Osteoblast (primary cell): ENCODE measurements around the gene DSE. TPM values are rescaled to one million over a fixed set of nuclear protein-coding genes. Genes with fewer than 3 reads are reported as not detected.

Experiments
- DNase-seq: peaks from one replicate; pipeline ENCODE4 v3.0.0; 2011; ENCODE audit warnings: low spot score, mixed read lengths; ENCODE audit not compliant: insufficient read length; ENCODE audit errors: missing footprints
- H2AFZ ChIP-seq: 2 replicates; pipeline ENCODE4 v1.6.0; 2011; ENCODE audit warnings: mild to moderate bottlenecking, low read length
- H3K27ac ChIP-seq: 2 replicates; pipeline ENCODE4 v1.5.1; 2011; ENCODE audit warnings: mild to moderate bottlenecking, low read depth, low read length, moderate library complexity
- H3K27me3 ChIP-seq: 2 replicates; pipeline ENCODE4 v1.6.0; 2012; ENCODE audit warnings: mild to moderate bottlenecking, control low read depth, inconsistent platforms, low read length, moderate library complexity; ENCODE audit not compliant: insufficient read depth
- H3K36me3 ChIP-seq: 2 replicates; pipeline ENCODE4 v1.5.1; 2011; ENCODE audit warnings: mild to moderate bottlenecking, low read length, control low read depth, moderate library complexity; ENCODE audit not compliant: insufficient read depth
- H3K4me1 ChIP-seq: 2 replicates; pipeline ENCODE4 v1.5.1; 2011; ENCODE audit warnings: mild to moderate bottlenecking, low read length, control low read depth, moderate library complexity; ENCODE audit not compliant: insufficient read depth
- H3K4me2 ChIP-seq: 2 replicates; pipeline ENCODE4 v1.6.0; 2011; ENCODE audit warnings: mild to moderate bottlenecking, low read length; ENCODE audit not compliant: insufficient read depth
- H3K4me3 ChIP-seq: fragments of 200-600 bp; sonication (generic); 3 replicates; pipeline ENCODE4 v1.5.1; 2012; ENCODE audit warnings: mild to moderate bottlenecking, low read length, inconsistent platforms; ENCODE audit not compliant: insufficient read depth
- H3K79me2 ChIP-seq: 2 replicates; pipeline ENCODE4 v1.6.0; 2012; ENCODE audit warnings: mild to moderate bottlenecking, low read length, control low read depth, inconsistent platforms; ENCODE audit not compliant: insufficient read depth
- H3K9me3 ChIP-seq: 2 replicates; pipeline ENCODE4 v1.5.1; 2011; ENCODE audit warnings: low read depth, low read length, control low read depth
- H4K20me1 ChIP-seq: 2 replicates; pipeline ENCODE4 v1.6.0; 2012; ENCODE audit warnings: mild to moderate bottlenecking, low read length, control low read depth; ENCODE audit not compliant: insufficient read depth
- total RNA-seq: library from RNA; depleted of rRNA; stranded (reverse); fragments of >200 nt; gene quantifications from 2 replicates; pipeline ENCODE4 v1.2.3, GENCODE V29; 2012
- TF ChIP-seq, protein P1 (sequence below): IDR thresholded peaks from 2 replicates; pipeline ENCODE4 v1.5.1; 2011; ENCODE audit warnings: mild to moderate bottlenecking, low read depth, low read length, moderate library complexity; ENCODE audit errors: extremely low read depth

Gene DSE
- total RNA-seq, 1 donor, result 193 TPM

DNA sequence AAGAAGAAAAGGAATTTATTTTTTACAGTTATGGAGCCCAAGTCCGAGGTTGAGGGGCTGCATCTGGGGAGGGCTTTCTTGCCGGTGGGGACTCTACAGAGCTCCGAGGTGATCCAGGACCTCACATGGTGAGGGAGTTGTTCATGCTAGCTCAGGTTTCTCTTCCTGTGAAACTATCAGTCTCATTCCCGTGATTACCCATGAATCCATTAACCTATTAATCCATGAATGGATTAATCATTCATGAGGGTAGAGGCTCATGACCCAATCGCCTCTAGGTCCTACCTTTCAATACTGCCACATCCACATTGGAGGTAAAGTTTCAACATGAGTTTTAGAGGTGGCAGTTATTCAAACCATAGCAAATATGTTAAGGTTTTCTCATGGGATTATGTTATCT, 3.8 kb downstream of the DSE start:
- Histone ChIP-seq H3K4me3 (no peak overlapping the region), H3K79me2 (peaks cover 73% of the 10 kb centered on the region), H4K20me1 (peaks cover 51% of the 10 kb centered on the region), H3K4me1 (peaks cover 9% of the 10 kb centered on the region), H3K4me2 (no peak overlapping the region), H3K9me3 (no peaks in the 10 kb centered on the region), H2AFZ (no peak overlapping the region), H3K27me3 (no peaks in the 10 kb centered on the region), H3K27ac (no peak overlapping the region), H3K36me3 (peaks cover 13% of the 10 kb centered on the region)
- DNase-seq, result no peak
- TF ChIP-seq, protein P1, sequence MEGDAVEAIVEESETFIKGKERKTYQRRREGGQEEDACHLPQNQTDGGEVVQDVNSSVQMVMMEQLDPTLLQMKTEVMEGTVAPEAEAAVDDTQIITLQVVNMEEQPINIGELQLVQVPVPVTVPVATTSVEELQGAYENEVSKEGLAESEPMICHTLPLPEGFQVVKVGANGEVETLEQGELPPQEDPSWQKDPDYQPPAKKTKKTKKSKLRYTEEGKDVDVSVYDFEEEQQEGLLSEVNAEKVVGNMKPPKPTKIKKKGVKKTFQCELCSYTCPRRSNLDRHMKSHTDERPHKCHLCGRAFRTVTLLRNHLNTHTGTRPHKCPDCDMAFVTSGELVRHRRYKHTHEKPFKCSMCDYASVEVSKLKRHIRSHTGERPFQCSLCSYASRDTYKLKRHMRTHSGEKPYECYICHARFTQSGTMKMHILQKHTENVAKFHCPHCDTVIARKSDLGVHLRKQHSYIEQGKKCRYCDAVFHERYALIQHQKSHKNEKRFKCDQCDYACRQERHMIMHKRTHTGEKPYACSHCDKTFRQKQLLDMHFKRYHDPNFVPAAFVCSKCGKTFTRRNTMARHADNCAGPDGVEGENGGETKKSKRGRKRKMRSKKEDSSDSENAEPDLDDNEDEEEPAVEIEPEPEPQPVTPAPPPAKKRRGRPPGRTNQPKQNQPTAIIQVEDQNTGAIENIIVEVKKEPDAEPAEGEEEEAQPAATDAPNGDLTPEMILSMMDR, result no peak

DNA sequence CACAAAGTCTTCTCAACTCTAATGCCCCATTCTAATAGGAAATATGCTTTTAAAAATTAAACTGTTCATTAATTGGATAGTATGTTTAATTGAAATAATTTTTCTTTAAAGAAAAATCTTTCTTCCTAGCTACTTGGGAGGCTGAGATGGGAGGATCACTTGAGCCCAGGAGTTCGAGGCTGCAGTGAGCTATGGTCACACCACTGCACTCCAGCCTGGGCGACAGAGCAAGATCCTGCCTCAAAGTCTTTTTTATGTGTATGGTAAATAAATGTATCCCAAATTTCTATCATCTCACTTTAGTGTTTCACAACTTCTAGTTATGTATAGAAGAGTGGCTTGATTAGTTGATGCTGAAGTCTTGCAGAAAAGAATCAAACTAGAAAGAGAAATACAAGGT, 4.5 kb downstream of the DSE start:
- Histone ChIP-seq H3K4me2 (no peak overlapping the region), H4K20me1 (peaks cover 56% of the 10 kb centered on the region), H2AFZ (no peak overlapping the region), H3K27ac (no peak overlapping the region), H3K4me3 (no peak overlapping the region), H3K9me3 (no peaks in the 10 kb centered on the region), H3K27me3 (no peaks in the 10 kb centered on the region), H3K36me3 (peaks cover 13% of the 10 kb centered on the region), H3K4me1 (peaks cover 4% of the 10 kb centered on the region), H3K79me2 (peaks cover 75% of the 10 kb centered on the region)
- DNase-seq, result no peak
- TF ChIP-seq, protein P1, result no peak

DNA sequence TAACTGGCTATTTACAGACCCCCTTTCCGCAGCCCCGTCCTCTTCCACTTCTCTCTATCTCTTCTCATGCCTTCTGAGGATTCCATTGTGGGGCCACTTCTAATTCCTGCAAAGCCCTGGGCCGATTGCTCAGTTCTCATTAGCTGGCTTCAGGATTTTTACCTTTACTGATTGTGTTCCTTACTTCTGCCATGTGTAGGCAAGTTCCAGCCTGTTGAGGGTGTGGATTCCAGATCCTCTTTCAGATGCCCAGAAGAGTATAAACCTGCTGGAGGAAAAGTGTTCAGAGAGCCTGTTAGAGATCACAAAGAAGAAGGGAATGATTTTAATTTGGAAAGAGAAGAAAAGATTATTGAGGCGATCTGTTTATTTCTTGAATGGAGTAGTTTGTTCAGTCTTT, 5.4 kb downstream of the DSE start:
- peaks cover 8% of the 10 kb centered on the region for H3K4me1 ChIP-seq
- H3K79me2 ChIP-seq, result peaks cover 84% of the 10 kb centered on the region
- peaks cover 16% of the 10 kb centered on the region for H3K36me3 ChIP-seq
- H3K4me3 ChIP-seq, result no peak overlapping the region
- no peak overlapping the region for H3K27ac ChIP-seq
- H4K20me1 ChIP-seq, result peaks cover 63% of the 10 kb centered on the region
- no peaks in the 10 kb centered on the region for H3K27me3 ChIP-seq
- TF ChIP-seq, protein P1, result no peak
- DNase-seq, result no peak
- H2AFZ ChIP-seq, result no peak overlapping the region
- H3K4me2 ChIP-seq, result no peak overlapping the region
- no peaks in the 10 kb centered on the region for H3K9me3 ChIP-seq

DNA sequence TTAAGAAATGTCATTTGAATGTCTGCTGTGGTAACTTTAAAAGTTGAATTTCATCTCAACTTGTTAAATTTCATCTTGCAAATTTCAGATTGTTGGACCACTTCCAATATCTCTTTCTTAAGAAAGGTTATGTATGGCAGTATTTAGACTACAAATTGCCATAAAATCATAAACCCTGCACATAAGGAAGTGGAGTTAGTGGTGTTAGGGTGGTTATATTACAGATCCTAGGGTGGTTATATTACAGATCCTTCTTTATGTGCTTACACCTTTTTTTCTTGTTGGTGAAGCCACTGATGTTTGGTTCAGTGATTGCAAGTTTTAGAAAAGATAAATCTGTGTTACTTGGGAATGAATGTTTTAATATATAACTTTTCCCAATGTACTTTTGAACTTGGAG, 9.0 kb downstream of the DSE start:
- Histone ChIP-seq H3K4me2 (no peak overlapping the region), H3K27me3 (no peaks in the 10 kb centered on the region), H4K20me1 (peaks cover 44% of the 10 kb centered on the region), H3K4me1 (peaks cover 9% of the 10 kb centered on the region), H3K79me2 (peaks cover 91% of the 10 kb centered on the region), H3K4me3 (no peak overlapping the region), H2AFZ (no peak overlapping the region), H3K36me3 (peaks cover 13% of the 10 kb centered on the region), H3K9me3 (no peaks in the 10 kb centered on the region), H3K27ac (no peak overlapping the region)
- DNase-seq, result no peak
- TF ChIP-seq, protein P1, result no peak
